Activated CD8-positive, alpha-beta memory T cell treated with anti-CD3 and anti-CD28 coated beads, Interleukin-2, amount 10 ng/mL, durations not matched to agents 7 days and 5 days (primary cell): ENCODE measurements around the gene PLEKHN1. TPM values are rescaled to one million over a fixed set of nuclear protein-coding genes. Genes with fewer than 3 reads are reported as not detected.

Experiments used
- ATAC-seq: fragments of 150-1000 bp; cut with Tn5 transposase; one replicate; pipeline ENCODE4 v1.10.0; 2021; ENCODE audit warnings: moderate library complexity
- CTCF ChIA-PET: fragments of 350-600 bp; sonication (Branson Sonifier 250); formaldehyde crosslinking; loops from one replicate; lab custom pipeline; 2021; ENCODE audit warnings: antibody characterized with exemption; lab: Charles Lee
- DNase-seq: peaks from one replicate; pipeline ENCODE4 v3.0.0-alpha.2; 2020
- H3K27ac Mint-ChIP-seq: one replicate; pipeline ENCODE4 v1.8.0; 2021; ENCODE audit warnings: mild to moderate bottlenecking, mixed read lengths
- H3K27me3 Mint-ChIP-seq: one replicate; pipeline ENCODE4 v1.8.0; 2021; ENCODE audit warnings: mixed read lengths
- H3K36me3 Mint-ChIP-seq: one replicate; pipeline ENCODE4 v1.8.0; 2021; ENCODE audit warnings: mild to moderate bottlenecking, mixed read lengths
- H3K4me1 Mint-ChIP-seq: one replicate; pipeline ENCODE4 v1.8.0; 2021; ENCODE audit warnings: mixed read lengths
- H3K4me3 Mint-ChIP-seq: one replicate; pipeline ENCODE4 v1.8.0; 2021; ENCODE audit warnings: mild to moderate bottlenecking, moderate library complexity, mixed read lengths
- H3K9me3 Mint-ChIP-seq: one replicate; pipeline ENCODE4 v1.8.0; 2022; ENCODE audit warnings: low read depth, mixed read lengths
- total RNA-seq, 2 experiments: library from RNA; stranded (reverse); gene quantifications; one replicate each; pipeline ENCODE4 v1.2.3, GENCODE V29; 2021

The PLEKHN1 gene
- total RNA-seq, 2 experiments from 2014 or later: 3.3 to 3.9 TPM

- ATAC-seq (no peak), DNase-seq (no peak)
- H3K4me3 Mint-ChIP-seq: no peak overlapping the region
- no peaks in the 10 kb centered on the region for H3K9me3 Mint-ChIP-seq
- CTCF ChIA-PET: no interaction called here
- peaks cover 13% of the 10 kb centered on the region for H3K4me1 Mint-ChIP-seq
- H3K36me3 Mint-ChIP-seq: no peaks in the 10 kb centered on the region
- no peak overlapping the region for H3K27ac Mint-ChIP-seq
- H3K27me3 Mint-ChIP-seq: peaks cover 65% of the 10 kb centered on the region
Observed at GRCh38 chr1:924656-925560, 41.4 kb upstream of the PLEKHN1 start.

GRCh38 chr1:925561-926421 is 40.5 kb upstream of the PLEKHN1 start:
- no peak for ATAC-seq
- no peak overlapping the region for H3K27ac Mint-ChIP-seq
- CTCF ChIA-PET: interaction anchor here (1.0 kb wide), 1 partner anchor 13 kb away, joined by 3 read pairs; no protein-coding TSS in a partner anchor

GRCh38 chr1:927234-927633 is 39.0 kb upstream of the PLEKHN1 start:
- no peak for DNase-seq
- Mint-ChIP-seq H3K4me1 (peaks cover 9% of the 10 kb centered on the region), H3K27me3 (peaks cover 48% of the 10 kb centered on the region), H3K27ac (no peak overlapping the region), H3K9me3 (no peaks in the 10 kb centered on the region), H3K4me3 (no peak overlapping the region), H3K36me3 (no peaks in the 10 kb centered on the region)
- ATAC-seq: no peak
- CTCF ChIA-PET: no interaction called here

More at GRCh38 chr1:925561-926421, 40.5 kb upstream of the PLEKHN1 start:
- no peak for DNase-seq
- peaks cover 56% of the 10 kb centered on the region for H3K27me3 Mint-ChIP-seq
- H3K4me1 Mint-ChIP-seq: peaks cover 9% of the 10 kb centered on the region
- H3K36me3 Mint-ChIP-seq: no peaks in the 10 kb centered on the region
- H3K9me3 Mint-ChIP-seq: no peaks in the 10 kb centered on the region
- no peak overlapping the region for H3K4me3 Mint-ChIP-seq

- DNase-seq: no peak
- no peak overlapping the region for H3K4me3 Mint-ChIP-seq
- peaks cover 43% of the 10 kb centered on the region for H3K27me3 Mint-ChIP-seq
- CTCF ChIA-PET: no interaction called here
- peaks cover 9% of the 10 kb centered on the region for H3K4me1 Mint-ChIP-seq
- H3K36me3 Mint-ChIP-seq: no peaks in the 10 kb centered on the region
- no peak for ATAC-seq
- H3K27ac Mint-ChIP-seq: no peak overlapping the region
- H3K9me3 Mint-ChIP-seq: no peaks in the 10 kb centered on the region
Observed at GRCh38 chr1:927748-928147, 38.5 kb upstream of the PLEKHN1 start.

GRCh38 chr1:928825-929661 is 37.2 kb upstream of the PLEKHN1 start:
- DNase-seq (no peak), ATAC-seq (no peak)
- peaks cover 5% of the 10 kb centered on the region for H3K4me1 Mint-ChIP-seq
- H3K27ac Mint-ChIP-seq: no peak overlapping the region
- CTCF ChIA-PET: no interaction called here
- H3K36me3 Mint-ChIP-seq: no peaks in the 10 kb centered on the region
- no peaks in the 10 kb centered on the region for H3K9me3 Mint-ChIP-seq
- H3K4me3 Mint-ChIP-seq: no peak overlapping the region
- H3K27me3 Mint-ChIP-seq: peaks cover 43% of the 10 kb centered on the region

GRCh38 chr1:929712-930632 is 36.3 kb upstream of the PLEKHN1 start:
- Mint-ChIP-seq H3K27ac (no peak overlapping the region), H3K4me1 (peaks cover 5% of the 10 kb centered on the region), H3K9me3 (no peaks in the 10 kb centered on the region), H3K27me3 (peaks cover 42% of the 10 kb centered on the region), H3K4me3 (no peak overlapping the region), H3K36me3 (no peaks in the 10 kb centered on the region)
- CTCF ChIA-PET: interaction anchor here (1.0 kb wide), 1 partner anchor 25 kb away, joined by 3 read pairs; no protein-coding TSS in a partner anchor
- no peak for DNase-seq
- no peak for ATAC-seq

GRCh38 chr1:930633-931138 is 35.6 kb upstream of the PLEKHN1 start:
- ATAC-seq: no peak
- Mint-ChIP-seq H3K27me3 (peaks cover 47% of the 10 kb centered on the region), H3K4me3 (no peak overlapping the region), H3K36me3 (no peaks in the 10 kb centered on the region), H3K9me3 (no peaks in the 10 kb centered on the region), H3K4me1 (peaks cover 5% of the 10 kb centered on the region), H3K27ac (no peak overlapping the region)
- CTCF ChIA-PET: interaction anchor here (1.0 to 1.9 kb wide), 2 partner anchors 10 to 26 kb away, joined by 3 to 4 read pairs; no protein-coding TSS in a partner anchor
- DNase-seq: no peak

- no peak for DNase-seq
- peaks cover 5% of the 10 kb centered on the region for H3K4me1 Mint-ChIP-seq
- H3K36me3 Mint-ChIP-seq: no peaks in the 10 kb centered on the region
- CTCF ChIA-PET: interaction anchor here (1.0 to 1.9 kb wide), 2 partner anchors 9 to 25 kb away, joined by 4 read pairs; no protein-coding TSS in a partner anchor
- H3K27me3 Mint-ChIP-seq: peaks cover 39% of the 10 kb centered on the region
- H3K27ac Mint-ChIP-seq: no peak overlapping the region
- H3K4me3 Mint-ChIP-seq: no peak overlapping the region
- ATAC-seq: no peak
- H3K9me3 Mint-ChIP-seq: no peaks in the 10 kb centered on the region
Observed at GRCh38 chr1:931380-932172, 34.7 kb upstream of the PLEKHN1 start.

GRCh38 chr1:932173-932510 is 34.1 kb upstream of the PLEKHN1 start:
- no peak for DNase-seq
- Mint-ChIP-seq H3K27me3 (peaks cover 33% of the 10 kb centered on the region), H3K4me1 (peaks cover 5% of the 10 kb centered on the region), H3K9me3 (no peaks in the 10 kb centered on the region), H3K36me3 (no peaks in the 10 kb centered on the region), H3K4me3 (no peak overlapping the region), H3K27ac (no peak overlapping the region)
- ATAC-seq: no peak
- CTCF ChIA-PET: interaction anchor here (1.0 to 1.9 kb wide), 2 partner anchors 9 to 26 kb away, joined by 4 read pairs; no protein-coding TSS in a partner anchor

GRCh38 chr1:932776-933602 is 33.3 kb upstream of the PLEKHN1 start:
- Mint-ChIP-seq H3K4me3 (no peak overlapping the region), H3K27ac (no peak overlapping the region), H3K27me3 (peaks cover 29% of the 10 kb centered on the region), H3K9me3 (no peaks in the 10 kb centered on the region), H3K4me1 (peaks cover 5% of the 10 kb centered on the region), H3K36me3 (no peaks in the 10 kb centered on the region)
- ATAC-seq (no peak), DNase-seq (no peak)
- CTCF ChIA-PET: interaction anchor here (1.0 to 1.9 kb wide), 2 partner anchors 8 to 52 kb away, joined by 3 to 4 read pairs; no protein-coding TSS in a partner anchor

- no peak overlapping the region for H3K4me3 Mint-ChIP-seq
- H3K9me3 Mint-ChIP-seq: no peaks in the 10 kb centered on the region
- H3K36me3 Mint-ChIP-seq: no peaks in the 10 kb centered on the region
- ATAC-seq (no peak), DNase-seq (no peak)
- H3K27me3 Mint-ChIP-seq: peaks cover 31% of the 10 kb centered on the region
- CTCF ChIA-PET: interaction anchor here (1.0 kb wide), 1 partner anchor 51 kb away, joined by 3 read pairs; no protein-coding TSS in a partner anchor
- H3K4me1 Mint-ChIP-seq: peaks cover 5% of the 10 kb centered on the region
- no peak overlapping the region for H3K27ac Mint-ChIP-seq
Observed at GRCh38 chr1:933603-933940, 32.7 kb upstream of the PLEKHN1 start.
